GM12878 (cell line): ENCODE data around the gene SNX3. TPM values are rescaled to one million over a fixed set of nuclear protein-coding genes. Genes with fewer than 3 reads are reported as not detected.

Experiments
- ATAC-seq: fragments of 200-7000 bp; cut with Tn5 transposase; 3 replicates; pipeline ENCODE4 v1.9.1; 2020; ENCODE audit warnings: mild to moderate bottlenecking, moderate library complexity
- BruUV-seq: library from RNA; stranded (reverse); fragments of 400-500 nt; replicated peaks from 2 replicates; lab custom pipeline; 2021; lab: Mats Ljungman, UMichigan
- CTCF ChIA-PET: fragments of 300-600 bp; sonication (Branson Sonifier 250); formaldehyde crosslinking; extraction: SDS; loops from one replicate; lab custom pipeline; 2021; ENCODE audit warnings: inconsistent platforms; lab: Yijun Ruan, JAX
- POLR2A ChIA-PET: fragments of 350-600 bp; formaldehyde crosslinking; extraction: SDS; loops from one replicate; lab custom pipeline; 2021; ENCODE audit warnings: inconsistent platforms; lab: Charles Lee
- RAD21 ChIA-PET: fragments of 300-600 bp; sonication (Branson Sonifier 250); formaldehyde crosslinking; loops from one replicate; lab custom pipeline; 2023; ENCODE audit warnings: antibody characterized with exemption; ENCODE audit not compliant: unreplicated experiment; lab: Charles Lee
- SMC1A ChIA-PET: fragments of 300-600 bp; sonication (Branson Sonifier 250); formaldehyde crosslinking; loops from one replicate; lab custom pipeline; 2023; ENCODE audit not compliant: unreplicated experiment, uncharacterized antibody; lab: Charles Lee
- DNase-seq: peaks from one replicate; pipeline ENCODE4 v3.0.0-alpha.2; 2011; ENCODE audit warnings: low read depth, low spot score
- FAIRE-seq: peaks from 3 replicates; lab custom pipeline; 2011; peaks lifted over from hg19 to GRCh38; lab: Jason Lieb, UNC
- H2AFZ ChIP-seq: 2 replicates; pipeline ENCODE4 v1.6.0; 2011; ENCODE audit warnings: low read depth, low read length, control low read depth; ENCODE audit not compliant: control insufficient read depth
- H3K27ac ChIP-seq: 2 replicates; pipeline ENCODE4 v1.5.1; 2011; ENCODE audit warnings: control low read depth; ENCODE audit not compliant: control insufficient read depth, insufficient read depth
- H3K27me3 ChIP-seq, 2 experiments: replicated peaks in 1 of 2; 2 replicates each; pipeline versions ENCODE4 v1.6.0 to v1.6.1; 2011; ENCODE audit warnings: low read length in 1 of 2; ENCODE audit not compliant: control insufficient read depth in 2 of 2, insufficient read depth in 2 of 2
- H3K36me3 ChIP-seq, 2 experiments: 2 replicates each; pipeline ENCODE4 v1.5.1; 2011; ENCODE audit warnings: low read length in 1 of 2; ENCODE audit not compliant: control insufficient read depth in 2 of 2, insufficient read depth in 2 of 2
- H3K4me1 ChIP-seq: 2 replicates; pipeline ENCODE4 v1.6.1; 2011; ENCODE audit warnings: mild to moderate bottlenecking, low read length, moderate library complexity, mixed read lengths; ENCODE audit not compliant: control insufficient read depth, insufficient read depth
- H3K4me2 ChIP-seq: 2 replicates; pipeline ENCODE4 v1.6.0; 2011; ENCODE audit warnings: control low read depth; ENCODE audit not compliant: control insufficient read depth, insufficient read depth
- H3K4me3 ChIP-seq: fragments of 200-600 bp; sonication (generic); 2 replicates; pipeline ENCODE4 v1.5.1; 2016
- H3K79me2 ChIP-seq: 2 replicates; pipeline ENCODE4 v1.6.0; 2011; ENCODE audit warnings: low read length; ENCODE audit not compliant: control insufficient read depth, insufficient read depth
- H3K9ac ChIP-seq: 2 replicates; pipeline ENCODE4 v1.8.0; 2011; ENCODE audit warnings: low read length, control low read depth, mixed read lengths; ENCODE audit not compliant: control insufficient read depth, insufficient read depth
- H3K9me3 ChIP-seq: replicated peaks from 3 replicates; pipeline ENCODE4 v1.5.1; 2011; ENCODE audit warnings: mild to moderate bottlenecking, low read length; ENCODE audit not compliant: control insufficient read depth, insufficient read depth
- H4K20me1 ChIP-seq: 2 replicates; pipeline ENCODE4 v1.6.0; 2011; ENCODE audit not compliant: control insufficient read depth, insufficient read depth
- CUX1 ChIP-seq: IDR thresholded peaks from 2 replicates; pipeline ENCODE4 v1.6.1; 2012; ENCODE audit warnings: improper control_type of control experiment, low read depth, low read length; ENCODE audit not compliant: insufficient replicate concordance
- ESRRA ChIP-seq: IDR thresholded peaks from 2 replicates; pipeline ENCODE4 v1.6.1; 2012; ENCODE audit warnings: mild to moderate bottlenecking, low read length, improper control_type of control experiment
- GABPA ChIP-seq: IDR thresholded peaks from 2 replicates; pipeline ENCODE4 v1.6.1; 2014; ENCODE audit warnings: antibody characterized with exemption, low read depth, mild to moderate bottlenecking, inconsistent platforms
- HDGF ChIP-seq: fragments of 450-650 bp; IDR thresholded peaks from 2 replicates; pipeline ENCODE4 v1.6.1; 2016; ENCODE audit warnings: antibody characterized with exemption
- IRF5 ChIP-seq: fragments of 450-650 bp; IDR thresholded peaks from 2 replicates; pipeline ENCODE4 v1.6.1; 2017; ENCODE audit warnings: borderline replicate concordance
- STAT1 ChIP-seq: fragments of 450-650 bp; conservative IDR thresholded peaks from 2 replicates; pipeline ENCODE4 v1.6.1; 2014; ENCODE audit warnings: antibody characterized with exemption, mild to moderate bottlenecking
- ZNF384 ChIP-seq: IDR thresholded peaks from 2 replicates; pipeline ENCODE4 v1.6.1; 2012; ENCODE audit warnings: low read depth, mild to moderate bottlenecking, low read length, improper control_type of control experiment, borderline replicate concordance
- WGBS: methylation state at CpG from one replicate; pipeline ENCODE4 v1.1.6; 2016; ENCODE audit warnings: low lambda C conversion rate; ENCODE audit not compliant: insufficient replicate concordance, insufficient coverage; ENCODE audit errors: missing lambda C conversion rate; 5-methylcytosine and 5-hydroxymethylcytosine counted together
- in situ Hi-C: fragments of 300-500 bp; cut with MboI; formaldehyde crosslinking; loops from 9 replicates; pipeline ENCODE4 v1.14.3; 2018; ENCODE audit warnings: mixed read lengths
- intact Hi-C: fragments of 100-400 bp; cut with micrococcal nuclease; formaldehyde crosslinking; loops from one replicate; pipeline ENCODE4 v1.14.2; 2022; ENCODE audit not compliant: unreplicated experiment
- polyA plus RNA-seq, 11 experiments: library from polyadenylated mRNA; depleted of rRNA in 4 of 11; unstranded in 6 of 11; stranded (reverse) in 5 of 11; fragments of >200 nt; fragmentation: Nextera tagmentation in 4 of 11; fragmentation: Illumina TruSeq in 1 of 11; extraction: Ambion mirVana in 4 of 11; extraction: Trizol in 1 of 11; gene quantifications; 1 replicate in 1 of 11; 2 replicates in 10 of 11; pipeline versions ENCODE4 v1.2.1 to v1.2.3, GENCODE V29; 2011 to 2016; ENCODE audit warnings: inconsistent platforms in 2 of 11, missing spikeins in 2 of 11, low read depth in 1 of 11
- total RNA-seq, 4 experiments: library from RNA; depleted of rRNA in 3 of 4; stranded (reverse); fragments of >200 nt in 3 of 4; fragmentation: Illumina TruSeq in 1 of 4; extraction: Trizol in 1 of 4; gene quantifications; 2 replicates each; pipeline versions ENCODE4 v1.2.1 to v1.2.3, GENCODE V29; 2013 to 2021

SNX3 gene
- total and polyA plus RNA-seq, 10 of the 15 experiments (the other 5 are each of a cell fraction or from before 2014, with no cell fraction given): 43.7 to 297 (median 95.6) TPM

GRCh38 chr6:108171291-108171917 is 89.4 kb downstream of the SNX3 start:
- TF ChIP-seq ESRRA: no peak
- no peak for TF ChIP-seq STAT1
- no peak for TF ChIP-seq HDGF
- no peak for TF ChIP-seq ZNF384
- TF ChIP-seq CUX1: no peak
- TF ChIP-seq GABPA: no peak
- TF ChIP-seq IRF5: no peak
- TF ChIP-seq, all 136 proteins: peak for 0
- H3K4me3 ChIP-seq: no peak overlapping the region
- no peak overlapping the region for H3K4me2 ChIP-seq
- BruUV-seq: no TSS peak
- ChIA-PET SMC1A (interaction anchor here (1.4 kb wide), 1 partner anchor 10 kb away, joined by 7 read pairs; no protein-coding TSS in a partner anchor), RAD21 (no interaction called here), CTCF (interaction anchor here (0.8 kb wide), 1 partner anchor 320 kb away, joined by 3 read pairs; no protein-coding TSS in a partner anchor), POLR2A (no interaction called here)
- no peaks in the 10 kb centered on the region; the same call in 2 of the 3 replicates for H3K9me3 ChIP-seq
- no peak overlapping the region for H3K9ac ChIP-seq
- H3K36me3 ChIP-seq: no peaks in the 10 kb centered on the region
- H3K4me1 ChIP-seq: no peaks in the 10 kb centered on the region
- H2AFZ ChIP-seq: no peak overlapping the region
- no peak for DNase-seq
- H3K27ac ChIP-seq: no peak overlapping the region
- no peaks in the 10 kb centered on the region for H4K20me1 ChIP-seq
- no peak for ATAC-seq
- FAIRE-seq: no peak
- WGBS: 57% methylated on average over 16 of the region's 21 CpGs
- peaks cover 34 to 51% of the 10 kb centered on the region in 2 experiments for H3K27me3 ChIP-seq
- intact Hi-C loops: no loop called here
- H3K79me2 ChIP-seq: no peaks in the 10 kb centered on the region
- in situ Hi-C loops: no loop called here
